GM19324 (cell line): Measurements from ENCODE around the gene TMEM63C.

Experiments
- ATAC-seq: cut with Tn5 transposase; IDR thresholded peaks from one replicate; pipeline ENCODE4 v1.9.1; 2021; ENCODE audit warnings: mild to moderate bottlenecking, moderate library complexity; ENCODE audit not compliant: unreplicated experiment, low FRiP score

Gene TMEM63C

GRCh38 chr14:77181603-77182437, at the start of gene TMEM63C:
TSS of gene TMEM63C (plus strand) at chr14:77181798. CDS start at chr14:77218814, 37,016 bp downstream.
- ATAC-seq = peak; percentile 73

- no peak for ATAC-seq
Observed at GRCh38 chr14:77131871-77132486, 49.6 kb upstream of the TMEM63C start.

- no peak for ATAC-seq
Observed at GRCh38 chr14:77133720-77134338, 47.8 kb upstream of the TMEM63C start.

- no peak for ATAC-seq
Observed at GRCh38 chr14:77139022-77139421, 42.6 kb upstream of the TMEM63C start.

GRCh38 chr14:77139540-77140358, 41.8 kb upstream of the TMEM63C start:
- ATAC-seq = no peak

- no peak for ATAC-seq
Observed at GRCh38 chr14:77140359-77141213, 41.0 kb upstream of the TMEM63C start.

- ATAC-seq = no peak
Observed at GRCh38 chr14:77141214-77142004, 40.2 kb upstream of the TMEM63C start, which contains the start of gene ZDHHC22. TSS of gene ZDHHC22 (minus strand) at chr14:77141791. CDS start at chr14:77139738, 2,053 bp downstream.

GRCh38 chr14:77142005-77142800, 39.4 kb upstream of the TMEM63C start:
- no peak for ATAC-seq

- ATAC-seq = no peak
Observed at GRCh38 chr14:77143071-77143470, 38.5 kb upstream of the TMEM63C start.

GRCh38 chr14:77144412-77145115, 37.0 kb upstream of the TMEM63C start:
- no peak for ATAC-seq

GRCh38 chr14:77145975-77146740, 35.4 kb upstream of the TMEM63C start:
- ATAC-seq = no peak

GRCh38 chr14:77148510-77149231, 32.9 kb upstream of the TMEM63C start:
- ATAC-seq = no peak

- ATAC-seq = no peak
Observed at GRCh38 chr14:77151245-77151644, 30.4 kb upstream of the TMEM63C start.

GRCh38 chr14:77151918-77152588, 29.5 kb upstream of the TMEM63C start:
- no peak for ATAC-seq

- no peak for ATAC-seq
Observed at GRCh38 chr14:77153802-77154201, 27.8 kb upstream of the TMEM63C start.
